Raji (cell line): ENCODE data around the gene EFNB1.

Experiments used
- POLR2A ChIP-seq: IDR thresholded peaks from 2 replicates; pipeline ENCODE4 v1.6.1; 2011; ENCODE audit warnings: low read depth, low read length, control low read depth; ENCODE audit not compliant: insufficient read depth

Gene EFNB1

GRCh38 chrX:68889249-68889648, 60.4 kb downstream of the EFNB1 start:
- no peak for TF ChIP-seq POLR2A
